ENCODE results near the gene THSD4. TPM values are rescaled to one million over a fixed set of nuclear protein-coding genes. Genes with fewer than 3 reads are reported as not detected.

Gene THSD4
- total RNA-seq, 1 donor from 2014 or later = 66.8 TPM

DNA sequence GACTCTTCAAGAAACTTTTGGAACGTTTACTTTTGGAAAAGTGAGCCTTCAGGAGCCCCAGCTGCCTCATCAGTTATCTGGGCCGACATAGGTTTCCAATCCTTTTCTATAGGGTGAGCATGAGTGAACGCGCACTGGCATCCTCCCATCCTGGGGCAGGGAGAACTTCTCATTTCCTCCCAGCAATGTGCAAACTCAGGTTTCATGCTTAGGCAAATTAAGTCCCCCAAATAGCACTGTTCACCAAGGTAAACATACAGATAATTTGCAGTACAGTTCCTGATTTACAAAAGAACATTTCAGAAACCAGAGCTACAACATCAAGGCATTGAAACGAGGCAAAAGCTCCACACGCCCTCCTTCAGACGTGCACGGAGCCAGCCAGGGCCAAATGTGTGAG is 361.6 kb downstream of the THSD4 start:
- Histone ChIP-seq H3K27me3 (no peaks in the 10 kb centered on the region), H3K4me3 (no peak overlapping the region), H3K27ac (no peak overlapping the region), H3K9me3 (no peaks in the 10 kb centered on the region), H3K36me3 (no peaks in the 10 kb centered on the region), H3K4me1 (peaks cover 12% of the 10 kb centered on the region)
- no peak for DNase-seq (ENCODE audit: extremely low spot score in 2 of 2)
- TF ChIP-seq POLR2A (IDR thresholded peaks at IDR 0.05) = no peak
- TF ChIP-seq, protein P1, sequence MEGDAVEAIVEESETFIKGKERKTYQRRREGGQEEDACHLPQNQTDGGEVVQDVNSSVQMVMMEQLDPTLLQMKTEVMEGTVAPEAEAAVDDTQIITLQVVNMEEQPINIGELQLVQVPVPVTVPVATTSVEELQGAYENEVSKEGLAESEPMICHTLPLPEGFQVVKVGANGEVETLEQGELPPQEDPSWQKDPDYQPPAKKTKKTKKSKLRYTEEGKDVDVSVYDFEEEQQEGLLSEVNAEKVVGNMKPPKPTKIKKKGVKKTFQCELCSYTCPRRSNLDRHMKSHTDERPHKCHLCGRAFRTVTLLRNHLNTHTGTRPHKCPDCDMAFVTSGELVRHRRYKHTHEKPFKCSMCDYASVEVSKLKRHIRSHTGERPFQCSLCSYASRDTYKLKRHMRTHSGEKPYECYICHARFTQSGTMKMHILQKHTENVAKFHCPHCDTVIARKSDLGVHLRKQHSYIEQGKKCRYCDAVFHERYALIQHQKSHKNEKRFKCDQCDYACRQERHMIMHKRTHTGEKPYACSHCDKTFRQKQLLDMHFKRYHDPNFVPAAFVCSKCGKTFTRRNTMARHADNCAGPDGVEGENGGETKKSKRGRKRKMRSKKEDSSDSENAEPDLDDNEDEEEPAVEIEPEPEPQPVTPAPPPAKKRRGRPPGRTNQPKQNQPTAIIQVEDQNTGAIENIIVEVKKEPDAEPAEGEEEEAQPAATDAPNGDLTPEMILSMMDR (IDR thresholded peaks at IDR 0.05) = no peak
- intact Hi-C loops (cut with DNase I) = no loop called here

DNA sequence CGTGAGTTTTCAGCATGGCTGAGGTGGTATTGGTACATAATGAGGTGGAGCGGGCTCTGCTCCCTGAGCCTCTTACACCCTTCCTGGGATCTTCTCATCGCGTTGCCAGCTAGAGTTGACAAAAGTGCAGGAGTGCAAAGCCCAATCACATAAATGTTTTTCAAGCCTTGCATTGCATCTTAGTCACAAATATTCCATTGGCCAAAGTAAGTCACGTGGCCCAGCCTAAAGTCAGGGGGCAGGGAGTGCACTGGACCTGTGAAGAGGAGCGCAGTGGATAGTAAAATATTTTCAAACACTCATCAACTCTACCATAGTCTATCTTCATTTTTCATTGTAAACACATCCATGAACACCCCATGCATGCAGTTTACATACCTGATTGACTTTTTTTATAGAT is 365.3 kb downstream of the THSD4 start:
- Histone ChIP-seq H3K27ac (no peak overlapping the region), H3K36me3 (no peaks in the 10 kb centered on the region), H3K9me3 (no peaks in the 10 kb centered on the region), H3K4me3 (no peak overlapping the region), H3K4me1 (no peaks in the 10 kb centered on the region), H3K27me3 (no peaks in the 10 kb centered on the region)
- intact Hi-C loops (cut with DNase I) = no loop called here
- no peak for TF ChIP-seq POLR2AphosphoS5 (IDR thresholded peaks at IDR 0.05; ENCODE audit: insufficient read depth in 1 of 2, low read depth in 1 of 2)
- TF ChIP-seq, protein P1 (IDR thresholded peaks at IDR 0.05) = no peak
- TF ChIP-seq POLR2A (IDR thresholded peaks at IDR 0.05) = no peak
- no peak for DNase-seq (ENCODE audit: extremely low spot score in 2 of 2)

DNA sequence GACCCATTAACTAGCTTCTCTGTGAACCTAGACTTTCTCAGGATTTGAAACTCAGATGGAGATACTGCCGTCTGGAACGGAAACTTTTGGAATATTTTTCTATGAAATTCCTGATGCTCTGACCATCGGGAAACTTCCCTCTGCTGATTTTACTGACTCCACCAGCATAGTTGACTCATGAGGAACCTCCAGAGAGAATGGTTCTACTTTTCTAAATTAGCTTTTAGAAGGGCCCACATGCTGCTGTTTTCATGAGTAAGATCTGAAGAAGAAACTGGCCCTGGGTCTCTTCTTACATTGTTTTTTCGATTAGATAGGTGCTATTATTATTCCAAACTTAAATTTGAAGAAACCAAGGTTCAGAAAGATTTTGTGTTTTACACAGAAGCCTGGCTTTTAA is 368.8 kb downstream of the THSD4 start:
- no peaks in the 10 kb centered on the region for H3K4me1 ChIP-seq
- no peaks in the 10 kb centered on the region for H3K9me3 ChIP-seq
- TF ChIP-seq, protein P1 (IDR thresholded peaks at IDR 0.05) = no peak
- TF ChIP-seq POLR2AphosphoS5 (IDR thresholded peaks at IDR 0.05; ENCODE audit: insufficient read depth in 1 of 2, low read depth in 1 of 2) (no peak), POLR2A (IDR thresholded peaks at IDR 0.05) (no peak)
- no peak overlapping the region for H3K4me3 ChIP-seq
- no peaks in the 10 kb centered on the region for H3K36me3 ChIP-seq
- intact Hi-C loops (cut with DNase I) = no loop called here
- no peak overlapping the region for H3K27ac ChIP-seq
- DNase-seq (ENCODE audit: extremely low spot score in 2 of 2) = no peak
- H3K27me3 ChIP-seq = no peaks in the 10 kb centered on the region

DNA sequence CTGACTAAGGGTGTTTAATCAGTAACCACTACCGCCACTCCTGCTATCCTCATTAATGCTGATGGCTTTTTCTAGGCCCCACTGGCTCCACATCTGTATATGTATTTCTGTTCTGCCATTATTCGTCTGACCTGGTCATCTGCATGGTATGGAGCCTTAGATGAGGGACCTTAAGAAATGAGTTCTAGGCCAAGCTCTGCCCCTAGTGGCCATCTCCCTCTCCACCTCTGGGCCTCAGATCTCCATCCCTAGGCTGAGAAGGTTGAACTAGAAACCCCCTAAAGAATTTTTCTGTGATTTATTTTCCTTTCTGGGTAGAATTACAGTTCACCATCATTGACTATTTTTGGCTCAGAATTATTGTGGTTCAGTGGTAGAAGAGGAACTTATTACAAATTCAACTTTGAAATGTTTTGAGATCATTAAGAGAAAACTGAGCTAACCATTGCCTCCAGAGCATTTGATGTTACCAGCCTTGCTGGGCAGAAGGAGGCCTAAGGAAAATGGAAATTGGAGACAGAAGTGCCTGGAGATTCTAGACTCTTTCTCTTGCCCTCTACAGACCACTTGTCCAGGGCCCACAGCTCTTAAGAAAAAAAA is 369.9 kb downstream of the THSD4 start:
- no peak for DNase-seq (ENCODE audit: extremely low spot score in 2 of 2)
- H3K9me3 ChIP-seq = no peaks in the 10 kb centered on the region
- no peak for TF ChIP-seq POLR2AphosphoS5 (IDR thresholded peaks at IDR 0.05; ENCODE audit: insufficient read depth in 1 of 2, low read depth in 1 of 2)
- TF ChIP-seq, protein P1 (IDR thresholded peaks at IDR 0.05) = no peak
- no peak for TF ChIP-seq POLR2A (IDR thresholded peaks at IDR 0.05)
- H3K4me3 ChIP-seq = no peak overlapping the region
- H3K27me3 ChIP-seq = no peaks in the 10 kb centered on the region
- no peak overlapping the region for H3K27ac ChIP-seq
- H3K36me3 ChIP-seq = no peaks in the 10 kb centered on the region
- no peaks in the 10 kb centered on the region for H3K4me1 ChIP-seq
- intact Hi-C loops (cut with DNase I) = no loop called here

DNA sequence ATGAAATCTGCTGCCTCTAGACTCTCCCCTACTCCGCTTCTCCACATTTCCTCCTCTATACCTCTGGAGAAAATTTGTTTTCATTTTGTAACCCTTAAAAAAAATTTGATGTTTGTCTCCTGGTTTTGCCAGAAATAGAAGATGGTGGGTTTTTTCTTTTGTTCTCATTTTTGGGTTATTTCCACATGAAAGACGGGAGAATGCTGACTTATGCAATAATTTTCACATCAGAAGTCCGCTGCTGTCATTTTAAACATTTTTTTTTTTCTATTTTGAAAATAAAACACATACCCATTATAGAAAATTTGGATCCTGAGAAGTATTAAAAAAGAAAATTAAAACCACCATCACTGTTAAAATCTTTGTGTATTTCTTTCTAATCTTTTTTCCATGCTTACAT is 374.3 kb downstream of the THSD4 start:
- Histone ChIP-seq H3K4me3 (no peak overlapping the region), H3K9me3 (no peaks in the 10 kb centered on the region), H3K36me3 (no peaks in the 10 kb centered on the region), H3K27ac (no peak overlapping the region), H3K27me3 (no peaks in the 10 kb centered on the region), H3K4me1 (no peaks in the 10 kb centered on the region)
- TF ChIP-seq, protein P1 (IDR thresholded peaks at IDR 0.05) = no peak
- TF ChIP-seq POLR2AphosphoS5 (IDR thresholded peaks at IDR 0.05; ENCODE audit: insufficient read depth in 1 of 2, low read depth in 1 of 2) (no peak), POLR2A (IDR thresholded peaks at IDR 0.05) (no peak)
- DNase-seq (ENCODE audit: extremely low spot score in 2 of 2) = no peak
- intact Hi-C loops (cut with DNase I) = no loop called here
